Measurements from ENCODE around the gene GPN1.

Gene GPN1

DNA sequence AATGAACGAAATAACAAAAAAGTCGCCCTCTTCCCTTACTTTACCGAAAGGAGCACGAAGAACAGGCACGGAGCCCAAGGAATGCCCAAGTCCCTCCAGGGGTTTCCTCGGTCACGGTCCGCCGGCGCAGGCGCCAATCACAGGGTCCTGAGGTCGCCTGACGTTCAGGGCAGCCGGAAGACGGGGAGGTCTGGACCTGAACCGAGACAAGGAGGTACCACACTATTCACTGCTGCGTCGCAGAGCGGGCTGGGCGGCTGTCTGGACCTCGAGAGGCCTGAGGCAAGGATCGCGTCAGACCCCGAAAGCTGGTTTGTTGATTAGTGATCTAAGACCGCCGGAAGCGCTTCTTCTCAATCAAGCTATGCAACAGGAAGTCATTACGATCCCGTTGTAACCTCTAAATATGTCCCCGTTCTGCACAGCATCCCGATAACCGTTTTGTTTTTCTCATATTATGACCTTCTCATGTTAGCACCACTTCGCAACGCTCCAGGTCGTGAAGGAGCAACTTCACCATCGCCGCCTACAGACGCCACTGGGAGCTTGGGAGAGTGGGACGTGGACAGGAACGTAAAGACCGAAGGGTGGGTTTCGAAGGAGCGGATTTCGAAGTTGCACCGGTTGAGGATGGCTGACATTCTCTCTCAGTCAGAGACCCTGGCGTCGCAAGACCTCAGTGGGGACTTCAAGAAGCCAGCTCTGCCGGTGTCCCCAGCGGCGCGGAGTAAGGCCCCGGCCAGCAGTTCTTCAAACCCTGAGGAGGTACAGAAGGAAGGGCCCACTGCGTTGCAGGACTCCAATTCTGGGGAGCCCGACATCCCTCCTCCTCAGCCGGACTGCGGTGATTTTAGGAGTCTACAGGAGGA is 34.7 kb downstream of the GPN1 start, which contains the start of the genes SLC4A1AP and SUPT7L:
TSS of gene SLC4A1AP (plus strand) at position 605 of the 869 bp plus-strand sequence. CDS start at position 631, 26 bp downstream.
TSS of gene SUPT7L (minus strand) at position 330 of the 869 bp plus-strand sequence. CDS start 1,422 bp downstream, outside the sequence.
- H3K4me3 ChIP-seq (ENCODE audit: low read depth, low read length) = peak within 1 kb of the TSS; percentile 92
- DNase-seq (ENCODE audit: low read depth) = peak; percentile 71
- TF ChIP-seq, protein P1, sequence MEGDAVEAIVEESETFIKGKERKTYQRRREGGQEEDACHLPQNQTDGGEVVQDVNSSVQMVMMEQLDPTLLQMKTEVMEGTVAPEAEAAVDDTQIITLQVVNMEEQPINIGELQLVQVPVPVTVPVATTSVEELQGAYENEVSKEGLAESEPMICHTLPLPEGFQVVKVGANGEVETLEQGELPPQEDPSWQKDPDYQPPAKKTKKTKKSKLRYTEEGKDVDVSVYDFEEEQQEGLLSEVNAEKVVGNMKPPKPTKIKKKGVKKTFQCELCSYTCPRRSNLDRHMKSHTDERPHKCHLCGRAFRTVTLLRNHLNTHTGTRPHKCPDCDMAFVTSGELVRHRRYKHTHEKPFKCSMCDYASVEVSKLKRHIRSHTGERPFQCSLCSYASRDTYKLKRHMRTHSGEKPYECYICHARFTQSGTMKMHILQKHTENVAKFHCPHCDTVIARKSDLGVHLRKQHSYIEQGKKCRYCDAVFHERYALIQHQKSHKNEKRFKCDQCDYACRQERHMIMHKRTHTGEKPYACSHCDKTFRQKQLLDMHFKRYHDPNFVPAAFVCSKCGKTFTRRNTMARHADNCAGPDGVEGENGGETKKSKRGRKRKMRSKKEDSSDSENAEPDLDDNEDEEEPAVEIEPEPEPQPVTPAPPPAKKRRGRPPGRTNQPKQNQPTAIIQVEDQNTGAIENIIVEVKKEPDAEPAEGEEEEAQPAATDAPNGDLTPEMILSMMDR (IDR thresholded peaks at IDR 0.05; ENCODE audit: low read depth, low read length, missing control alignments) = no peak

DNA sequence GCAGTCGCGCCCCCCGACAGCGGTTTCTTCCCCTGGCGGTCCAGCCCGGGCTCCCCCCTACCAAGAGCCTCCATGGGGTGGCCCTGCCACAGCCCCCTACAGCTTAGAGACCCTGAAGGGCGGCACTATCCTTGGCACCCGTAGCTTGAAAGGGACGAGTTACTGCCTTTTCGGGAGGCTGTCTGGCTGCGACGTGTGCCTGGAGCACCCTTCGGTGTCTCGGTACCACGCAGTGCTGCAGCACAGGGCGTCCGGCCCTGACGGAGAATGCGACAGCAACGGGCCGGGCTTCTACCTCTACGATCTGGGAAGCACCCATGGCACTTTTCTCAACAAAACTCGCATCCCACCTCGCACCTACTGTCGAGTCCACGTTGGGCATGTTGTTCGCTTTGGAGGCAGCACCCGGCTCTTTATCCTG is 35.3 kb downstream of the GPN1 start:
- peak overlapping the region; percentile 92 for H3K4me3 ChIP-seq (ENCODE audit: low read depth, low read length)
- TF ChIP-seq, protein P1 (IDR thresholded peaks at IDR 0.05; ENCODE audit: low read depth, low read length, missing control alignments) = no peak
- no peak for DNase-seq (ENCODE audit: low read depth)

DNA sequence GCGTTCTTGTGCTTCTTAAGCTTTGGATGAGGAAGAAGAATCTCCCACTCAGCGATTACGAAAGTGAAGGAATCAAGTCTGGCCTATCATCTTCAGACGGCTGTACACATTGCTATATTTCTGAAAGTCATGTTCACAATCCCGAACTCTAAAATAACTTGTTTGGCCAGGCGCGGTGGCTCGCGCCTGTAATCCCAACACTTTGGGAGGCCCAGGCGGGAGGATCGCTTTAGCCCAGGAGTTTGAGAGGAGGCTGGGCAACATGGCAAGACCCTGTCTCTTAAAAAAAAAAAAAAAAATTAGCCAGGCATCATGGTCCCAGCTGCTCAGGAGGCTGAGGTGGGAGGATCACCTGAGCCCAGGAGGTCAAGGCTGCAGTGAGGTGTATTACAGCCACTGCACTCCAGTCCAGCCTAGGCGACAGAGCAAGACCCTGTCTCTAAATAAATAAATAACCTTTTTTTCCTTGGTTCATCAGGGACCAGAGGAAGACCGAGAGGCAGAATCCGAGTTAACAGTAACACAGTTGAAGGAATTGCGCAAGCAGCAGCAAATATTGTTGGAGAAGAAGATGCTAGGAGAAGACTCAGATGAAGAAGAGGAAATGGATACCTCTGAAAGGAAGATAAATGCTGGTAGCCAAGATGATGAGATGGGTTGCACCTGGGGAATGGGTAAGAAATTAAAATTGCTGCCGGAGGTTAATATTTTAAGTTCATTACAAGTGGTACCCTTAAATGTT is 35.9 kb downstream of the GPN1 start:
- TF ChIP-seq, protein P1 (IDR thresholded peaks at IDR 0.05; ENCODE audit: low read depth, low read length, missing control alignments) = no peak
- no peak for DNase-seq (ENCODE audit: low read depth)
- H3K4me3 ChIP-seq (ENCODE audit: low read depth, low read length) = peak overlapping the region; percentile 92

DNA sequence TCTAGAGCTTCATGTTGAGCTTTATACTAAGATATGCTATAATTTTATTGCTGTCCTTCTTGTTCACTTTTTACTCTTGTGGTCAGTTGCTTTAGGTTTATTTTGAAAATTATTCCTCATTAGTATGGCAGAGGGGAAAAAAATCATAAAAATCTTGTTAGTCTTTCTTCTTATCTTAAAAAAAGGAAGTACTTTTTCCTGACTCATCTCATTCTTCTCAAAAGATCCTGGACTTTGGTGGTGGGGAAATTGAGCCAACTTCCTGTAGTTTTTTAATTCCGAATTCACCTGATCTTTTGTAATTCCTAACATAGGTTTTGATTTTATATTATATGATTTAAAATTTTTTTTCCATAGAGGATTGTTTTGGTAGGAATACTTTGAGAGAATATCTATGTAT is 38.6 kb downstream of the GPN1 start:
- H3K4me3 ChIP-seq (ENCODE audit: low read depth, low read length) = no peak overlapping the region
- DNase-seq (ENCODE audit: low read depth) = no peak
- TF ChIP-seq, protein P1 (IDR thresholded peaks at IDR 0.05; ENCODE audit: low read depth, low read length, missing control alignments) = no peak

DNA sequence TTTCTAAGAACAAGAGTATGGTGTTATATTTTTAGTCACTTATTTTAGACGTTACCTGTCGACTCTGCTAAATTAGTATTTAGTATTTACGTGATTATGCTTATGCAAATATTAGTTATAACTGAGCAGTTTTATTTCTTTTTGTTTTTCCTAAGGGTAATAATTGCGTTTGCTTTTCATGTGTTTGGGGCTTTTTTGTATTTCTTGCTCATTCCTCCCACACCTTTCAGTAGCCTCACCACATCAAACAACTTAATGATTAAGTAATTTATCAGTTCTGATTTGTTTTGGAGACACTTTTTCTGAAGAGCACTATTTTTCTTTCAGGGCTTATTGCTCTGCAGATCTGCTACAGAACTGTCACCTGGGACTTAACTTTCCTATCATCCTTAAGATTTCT is 42.4 kb downstream of the GPN1 start:
- DNase-seq (ENCODE audit: low read depth) = no peak
- no peak overlapping the region for H3K4me3 ChIP-seq (ENCODE audit: low read depth, low read length)
- TF ChIP-seq, protein P1 (IDR thresholded peaks at IDR 0.05; ENCODE audit: low read depth, low read length, missing control alignments) = no peak

DNA sequence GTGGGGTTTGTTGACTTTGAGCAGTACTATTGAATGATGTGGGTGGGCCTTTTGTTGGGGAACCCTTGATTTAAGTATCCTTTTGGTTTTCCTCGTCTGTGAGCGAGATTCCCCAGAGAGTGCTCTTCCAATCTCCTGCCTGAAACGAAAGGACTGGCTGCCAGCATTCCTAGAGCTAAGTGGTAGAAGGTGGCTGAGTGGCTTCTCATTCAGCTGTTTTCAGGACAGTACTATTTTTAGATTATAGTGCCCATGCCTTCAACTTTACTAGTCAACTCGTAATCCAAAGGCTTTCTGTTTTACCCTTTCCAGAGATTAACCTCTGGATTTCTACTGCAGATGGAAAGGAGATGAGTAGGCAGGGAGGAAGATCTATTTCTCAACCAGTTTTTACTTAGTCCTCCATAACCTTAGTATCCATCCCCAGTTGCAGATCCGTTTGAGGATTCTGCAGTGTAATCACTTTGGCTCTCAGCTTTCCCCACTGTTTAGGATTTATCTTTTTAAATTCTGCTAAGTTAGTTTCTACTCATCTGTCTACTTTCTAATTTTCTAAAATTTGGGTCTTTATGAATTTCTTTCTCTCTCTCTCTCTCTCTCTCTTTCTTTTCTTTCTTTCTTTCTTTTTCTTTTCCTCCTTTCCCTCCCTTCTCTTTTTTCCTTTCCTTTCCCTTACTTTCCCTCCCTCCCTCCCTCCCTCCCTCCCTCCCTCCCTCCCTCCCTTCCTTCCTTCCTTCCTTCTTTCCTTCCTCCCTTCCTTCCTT is 44.1 kb downstream of the GPN1 start:
- TF ChIP-seq, protein P1 (IDR thresholded peaks at IDR 0.05; ENCODE audit: low read depth, low read length, missing control alignments) = no peak
- DNase-seq (ENCODE audit: low read depth) = no peak
- H3K4me3 ChIP-seq (ENCODE audit: low read depth, low read length) = no peak overlapping the region

All from GM12864 (cell line).